Activated T-cell treated with anti-CD3 and anti-CD28 coated beads, Interleukin-2, amount 50 U/mL, for 4 hours (primary cell): ENCODE data around the gene SLC9A3. TPM values are rescaled to one million over a fixed set of nuclear protein-coding genes. Genes with fewer than 3 reads are reported as not detected.
"Not testable (repeated sequence)": the region's sequence is repeated elsewhere in the genome, so short reads cannot be mapped to it uniquely, and the experiment has no call there.

Experiments used
- ATAC-seq, 2 donors: fragments of 200-7000 bp; cut with Tn5 transposase; one replicate each; pipeline ENCODE4 v1.10.0; 2021
- DNase-seq: peaks from one replicate; pipeline ENCODE4 v3.0.0-alpha.2; 2020
- H3K27me3 Mint-ChIP-seq: one replicate; pipeline ENCODE4 v1.8.0; 2021; ENCODE audit warnings: low read depth, mixed read lengths
- H3K36me3 Mint-ChIP-seq: one replicate; pipeline ENCODE4 v1.8.0; 2022; ENCODE audit warnings: mixed read lengths; ENCODE audit not compliant: insufficient read depth
- H3K4me1 Mint-ChIP-seq: one replicate; pipeline ENCODE4 v1.8.0; 2021; ENCODE audit warnings: low read depth, mixed read lengths
- H3K4me3 Mint-ChIP-seq: one replicate; pipeline ENCODE4 v1.8.0; 2021; ENCODE audit warnings: mild to moderate bottlenecking, moderate library complexity, mixed read lengths
- H3K9me3 Mint-ChIP-seq: one replicate; pipeline ENCODE4 v1.8.0; 2021; ENCODE audit warnings: mixed read lengths
- total RNA-seq, 3 donors: library from RNA; stranded (reverse); gene quantifications; one replicate each; pipeline ENCODE4 v1.2.1, GENCODE V29; 2021

The SLC9A3 gene
- total RNA-seq, 3 donors from 2014 or later, result 3.4 to 4.9 (median 3.5) TPM

- Mint-ChIP-seq H3K4me3 (no peak overlapping the region), H3K4me1 (no peaks in the 10 kb centered on the region), H3K36me3 (no peaks in the 10 kb centered on the region), H3K27me3 (peaks cover 20% of the 10 kb centered on the region), H3K9me3 (no peaks in the 10 kb centered on the region)
- ATAC-seq, result no peak
- DNase-seq, result no peak
These were observed 37.2 kb upstream of the SLC9A3 start for GRCh38 chr5:561408-561807.

GRCh38 chr5:560792-561166, 36.5 kb upstream of the SLC9A3 start:
- Mint-ChIP-seq H3K4me3 (no peak overlapping the region), H3K4me1 (no peaks in the 10 kb centered on the region), H3K36me3 (no peaks in the 10 kb centered on the region), H3K27me3 (peaks cover 15% of the 10 kb centered on the region), H3K9me3 (no peaks in the 10 kb centered on the region)
- no peak for ATAC-seq
- no peak for DNase-seq

- Mint-ChIP-seq H3K4me3 (no peak overlapping the region), H3K9me3 (no peaks in the 10 kb centered on the region), H3K36me3 (no peaks in the 10 kb centered on the region), H3K4me1 (no peaks in the 10 kb centered on the region), H3K27me3 (peaks cover 16% of the 10 kb centered on the region)
- ATAC-seq, result no peak
- no peak for DNase-seq
These were observed 34.7 kb upstream of the SLC9A3 start for GRCh38 chr5:558871-559503.

GRCh38 chr5:558326-558725, 34.1 kb upstream of the SLC9A3 start:
- H3K4me1 Mint-ChIP-seq, result no peaks in the 10 kb centered on the region
- no peaks in the 10 kb centered on the region for H3K36me3 Mint-ChIP-seq
- no peak overlapping the region for H3K4me3 Mint-ChIP-seq
- H3K9me3 Mint-ChIP-seq, result no peaks in the 10 kb centered on the region
- DNase-seq (no peak), ATAC-seq (no peak)
- H3K27me3 Mint-ChIP-seq, result peaks cover 16% of the 10 kb centered on the region

GRCh38 chr5:557917-558316, 33.7 kb upstream of the SLC9A3 start:
- not testable (repeated sequence) for H3K4me1 Mint-ChIP-seq, H3K9me3 Mint-ChIP-seq, H3K36me3 Mint-ChIP-seq, H3K4me3 Mint-ChIP-seq, DNase-seq, ATAC-seq
- H3K27me3 Mint-ChIP-seq, result peaks cover 16% of the 10 kb centered on the region

- H3K9me3 Mint-ChIP-seq, result no peaks in the 10 kb centered on the region
- H3K27me3 Mint-ChIP-seq, result peaks cover 16% of the 10 kb centered on the region
- no peak for ATAC-seq
These were observed 32.7 kb upstream of the SLC9A3 start for GRCh38 chr5:556909-557441.

GRCh38 chr5:555058-555623, 30.9 kb upstream of the SLC9A3 start:
- DNase-seq (no peak), ATAC-seq (no peak)
- Mint-ChIP-seq H3K4me1 (no peaks in the 10 kb centered on the region), H3K27me3 (peaks cover 9% of the 10 kb centered on the region), H3K9me3 (peaks cover 1% of the 10 kb centered on the region), H3K4me3 (no peak overlapping the region), H3K36me3 (peaks cover under 1% of the 10 kb centered on the region)

More at GRCh38 chr5:556909-557441, 32.7 kb upstream of the SLC9A3 start:
- Mint-ChIP-seq H3K4me3 (no peak overlapping the region), H3K36me3 (no peaks in the 10 kb centered on the region), H3K4me1 (no peaks in the 10 kb centered on the region)
- no peak for DNase-seq

GRCh38 chr5:554284-554988, 30.2 kb upstream of the SLC9A3 start:
- Mint-ChIP-seq H3K27me3 (peaks cover 15% of the 10 kb centered on the region), H3K36me3 (peaks cover 4% of the 10 kb centered on the region), H3K4me1 (no peaks in the 10 kb centered on the region), H3K4me3 (no peak overlapping the region), H3K9me3 (peaks cover 5% of the 10 kb centered on the region)
- ATAC-seq (no peak), DNase-seq (no peak)

GRCh38 chr5:553874-554273, 29.6 kb upstream of the SLC9A3 start:
- DNase-seq, result no peak
- Mint-ChIP-seq H3K36me3 (peaks cover 4% of the 10 kb centered on the region), H3K9me3 (peaks cover 5% of the 10 kb centered on the region), H3K27me3 (peaks cover 19% of the 10 kb centered on the region), H3K4me3 (no peak overlapping the region), H3K4me1 (no peaks in the 10 kb centered on the region)
- no peak for ATAC-seq

GRCh38 chr5:551406-551805, 27.2 kb upstream of the SLC9A3 start:
- Mint-ChIP-seq H3K4me1 (no peaks in the 10 kb centered on the region), H3K36me3 (peaks cover 4% of the 10 kb centered on the region), H3K4me3 (no peak overlapping the region), H3K27me3 (peaks cover 26% of the 10 kb centered on the region), H3K9me3 (peaks cover 5% of the 10 kb centered on the region)
- ATAC-seq (no peak), DNase-seq (no peak)

- peaks cover 6% of the 10 kb centered on the region for H3K4me1 Mint-ChIP-seq
- H3K4me3 Mint-ChIP-seq, result no peak overlapping the region
- no peak for DNase-seq
- peaks cover 24% of the 10 kb centered on the region for H3K27me3 Mint-ChIP-seq
- peaks cover 5% of the 10 kb centered on the region for H3K9me3 Mint-ChIP-seq
- peaks cover 4% of the 10 kb centered on the region for H3K36me3 Mint-ChIP-seq
- no peak for ATAC-seq
These were observed 25.0 kb upstream of the SLC9A3 start for GRCh38 chr5:549229-549628.

- Mint-ChIP-seq H3K4me1 (peaks cover 14% of the 10 kb centered on the region), H3K36me3 (peaks cover 4% of the 10 kb centered on the region), H3K4me3 (no peak overlapping the region), H3K27me3 (peaks cover 24% of the 10 kb centered on the region), H3K9me3 (peaks cover 5% of the 10 kb centered on the region)
- no peak for DNase-seq
- ATAC-seq, result no peak
These were observed 24.0 kb upstream of the SLC9A3 start for GRCh38 chr5:548256-548655.

GRCh38 chr5:547086-547924, 23.1 kb upstream of the SLC9A3 start:
- Mint-ChIP-seq H3K4me3 (no peak overlapping the region), H3K9me3 (peaks cover 5% of the 10 kb centered on the region)
- peak; percentile 0 for DNase-seq

GRCh38 chr5:546376-546908, 22.2 kb upstream of the SLC9A3 start:
- Mint-ChIP-seq H3K27me3 (peaks cover 24% of the 10 kb centered on the region), H3K9me3 (peaks cover 5% of the 10 kb centered on the region), H3K36me3 (peaks cover 4% of the 10 kb centered on the region), H3K4me1 (peaks cover 15% of the 10 kb centered on the region), H3K4me3 (no peak overlapping the region)
- DNase-seq, result no peak
- no peak for ATAC-seq

More at GRCh38 chr5:547086-547924, 23.1 kb upstream of the SLC9A3 start:
- ATAC-seq, result no peak
- H3K27me3 Mint-ChIP-seq, result peaks cover 24% of the 10 kb centered on the region
- peaks cover 15% of the 10 kb centered on the region for H3K4me1 Mint-ChIP-seq
- H3K36me3 Mint-ChIP-seq, result peaks cover 4% of the 10 kb centered on the region
